ENCODE data around the gene ENC1.
A peak's percentile ranks its signal among the peaks of the same experiment; 100 is the strongest.
"Not testable (repeated sequence)": the region's sequence is repeated elsewhere in the genome, so short reads cannot be mapped to it uniquely, and the experiment has no call there.

The ENC1 gene

GRCh38 chr5:74640450-74640953 lies at the start of gene ENC1:
ENC1 (minus strand) TSS chr5:74640728; CDS start chr5:74636485, 4,243 bp downstream.
- DNase-seq (ENCODE audit: low spot score), result peak; percentile 76

GRCh38 chr5:74686962-74687751 lies 46.6 kb upstream of the ENC1 start:
- no peak for DNase-seq (ENCODE audit: low spot score)

- DNase-seq (ENCODE audit: low spot score), result no peak
Measured at GRCh38 chr5:74685979-74686631, 45.6 kb upstream of the ENC1 start.

GRCh38 chr5:74684900-74685851 lies 44.6 kb upstream of the ENC1 start, which contains the start of gene HEXB:
HEXB (plus strand) TSS chr5:74685233; CDS start chr5:74685261, 28 bp downstream.
- DNase-seq (ENCODE audit: low spot score), result peak; percentile 81

- no peak for DNase-seq (ENCODE audit: low spot score)
Measured at GRCh38 chr5:74679966-74680365, 39.4 kb upstream of the ENC1 start.

GRCh38 chr5:74679300-74679699 lies 38.8 kb upstream of the ENC1 start:
- not testable (repeated sequence) for DNase-seq (ENCODE audit: low spot score)

- DNase-seq (ENCODE audit: low spot score), result not testable (repeated sequence)
Measured at GRCh38 chr5:74678123-74678522, 37.6 kb upstream of the ENC1 start.

- not testable (repeated sequence) for DNase-seq (ENCODE audit: low spot score)
Measured at GRCh38 chr5:74676466-74676865, 35.9 kb upstream of the ENC1 start.

GRCh38 chr5:74673011-74673790 lies 32.7 kb upstream of the ENC1 start:
- DNase-seq (ENCODE audit: low spot score), result no peak

- DNase-seq (ENCODE audit: low spot score), result no peak
Measured at GRCh38 chr5:74672215-74672877, 31.8 kb upstream of the ENC1 start.

GRCh38 chr5:74670396-74671038 lies 30.0 kb upstream of the ENC1 start:
- DNase-seq (ENCODE audit: low spot score), result no peak

GRCh38 chr5:74669821-74670220 lies 29.3 kb upstream of the ENC1 start:
- DNase-seq (ENCODE audit: low spot score), result no peak

- no peak for DNase-seq (ENCODE audit: low spot score)
Measured at GRCh38 chr5:74667396-74667795, 26.9 kb upstream of the ENC1 start.

GRCh38 chr5:74665816-74666215 lies 25.3 kb upstream of the ENC1 start:
- no peak for DNase-seq (ENCODE audit: low spot score)

- DNase-seq (ENCODE audit: low spot score), result no peak
Measured at GRCh38 chr5:74665273-74665672, 24.7 kb upstream of the ENC1 start.

GRCh38 chr5:74664551-74664950 lies 24.0 kb upstream of the ENC1 start:
- no peak for DNase-seq (ENCODE audit: low spot score)

- DNase-seq (ENCODE audit: low spot score), result no peak
Measured at GRCh38 chr5:74660873-74661272, 20.3 kb upstream of the ENC1 start.

GRCh38 chr5:74660140-74660539 lies 19.6 kb upstream of the ENC1 start:
- DNase-seq (ENCODE audit: low spot score), result no peak

- no peak for DNase-seq (ENCODE audit: low spot score)
Measured at GRCh38 chr5:74659172-74659571, 18.6 kb upstream of the ENC1 start.

GRCh38 chr5:74657165-74657564 lies 16.6 kb upstream of the ENC1 start:
- no peak for DNase-seq (ENCODE audit: low spot score)

Data from CD4-positive, alpha-beta T cell treated with Interleukin-6 at 100 ng/mL for 8 hours (primary cell).